ENCODE data around the gene PHIP. TPM values are rescaled to one million over a fixed set of nuclear protein-coding genes. Genes with fewer than 3 reads are reported as not detected.

The PHIP gene
- total RNA-seq, 4 donors from 2014 or later, result 17.1 to 38.5 (median 25.7) TPM

DNA sequence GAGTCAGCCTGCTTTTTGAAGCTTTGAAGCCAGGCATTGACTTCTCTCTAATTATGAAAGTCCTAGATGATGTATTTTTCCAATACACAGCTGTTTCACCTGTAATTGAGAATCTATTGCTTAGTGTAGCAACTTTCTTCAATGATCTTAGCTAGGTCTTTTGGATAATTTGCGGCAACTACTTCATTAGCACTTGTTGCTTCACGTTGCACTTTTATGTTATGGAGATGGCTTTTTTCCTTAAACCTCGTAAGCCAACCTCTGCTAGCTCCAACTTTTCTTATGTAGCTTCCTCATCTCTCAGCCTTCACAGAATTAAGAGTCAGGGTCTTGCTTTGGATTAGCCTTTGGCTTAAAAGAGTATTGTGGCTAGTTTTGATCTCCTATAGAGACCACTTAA is 44.8 kb downstream of the PHIP start:
- no peak for DNase-seq (ENCODE audit: low spot score in 2 of 2)
- Histone ChIP-seq H3K9me3 (no peaks in the 10 kb centered on the region), H3K4me3 (no peak overlapping the region), H3K27me3 (no peaks in the 10 kb centered on the region), H3K27ac (no peak overlapping the region), H3K4me1 (no peaks in the 10 kb centered on the region), H3K36me3 (peaks cover 11% of the 10 kb centered on the region)
- no peak for TF ChIP-seq POLR2A (IDR thresholded peaks at IDR 0.05)
- TF ChIP-seq, protein P1, sequence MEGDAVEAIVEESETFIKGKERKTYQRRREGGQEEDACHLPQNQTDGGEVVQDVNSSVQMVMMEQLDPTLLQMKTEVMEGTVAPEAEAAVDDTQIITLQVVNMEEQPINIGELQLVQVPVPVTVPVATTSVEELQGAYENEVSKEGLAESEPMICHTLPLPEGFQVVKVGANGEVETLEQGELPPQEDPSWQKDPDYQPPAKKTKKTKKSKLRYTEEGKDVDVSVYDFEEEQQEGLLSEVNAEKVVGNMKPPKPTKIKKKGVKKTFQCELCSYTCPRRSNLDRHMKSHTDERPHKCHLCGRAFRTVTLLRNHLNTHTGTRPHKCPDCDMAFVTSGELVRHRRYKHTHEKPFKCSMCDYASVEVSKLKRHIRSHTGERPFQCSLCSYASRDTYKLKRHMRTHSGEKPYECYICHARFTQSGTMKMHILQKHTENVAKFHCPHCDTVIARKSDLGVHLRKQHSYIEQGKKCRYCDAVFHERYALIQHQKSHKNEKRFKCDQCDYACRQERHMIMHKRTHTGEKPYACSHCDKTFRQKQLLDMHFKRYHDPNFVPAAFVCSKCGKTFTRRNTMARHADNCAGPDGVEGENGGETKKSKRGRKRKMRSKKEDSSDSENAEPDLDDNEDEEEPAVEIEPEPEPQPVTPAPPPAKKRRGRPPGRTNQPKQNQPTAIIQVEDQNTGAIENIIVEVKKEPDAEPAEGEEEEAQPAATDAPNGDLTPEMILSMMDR (IDR thresholded peaks at IDR 0.05), result no peak
- TF ChIP-seq POLR2AphosphoS5 (IDR thresholded peaks at IDR 0.05), result no peak
- no peak for TF ChIP-seq EP300 (IDR thresholded peaks at IDR 0.05)
- 86% methylated on average over 3 of the region's 3 CpGs for WGBS

DNA sequence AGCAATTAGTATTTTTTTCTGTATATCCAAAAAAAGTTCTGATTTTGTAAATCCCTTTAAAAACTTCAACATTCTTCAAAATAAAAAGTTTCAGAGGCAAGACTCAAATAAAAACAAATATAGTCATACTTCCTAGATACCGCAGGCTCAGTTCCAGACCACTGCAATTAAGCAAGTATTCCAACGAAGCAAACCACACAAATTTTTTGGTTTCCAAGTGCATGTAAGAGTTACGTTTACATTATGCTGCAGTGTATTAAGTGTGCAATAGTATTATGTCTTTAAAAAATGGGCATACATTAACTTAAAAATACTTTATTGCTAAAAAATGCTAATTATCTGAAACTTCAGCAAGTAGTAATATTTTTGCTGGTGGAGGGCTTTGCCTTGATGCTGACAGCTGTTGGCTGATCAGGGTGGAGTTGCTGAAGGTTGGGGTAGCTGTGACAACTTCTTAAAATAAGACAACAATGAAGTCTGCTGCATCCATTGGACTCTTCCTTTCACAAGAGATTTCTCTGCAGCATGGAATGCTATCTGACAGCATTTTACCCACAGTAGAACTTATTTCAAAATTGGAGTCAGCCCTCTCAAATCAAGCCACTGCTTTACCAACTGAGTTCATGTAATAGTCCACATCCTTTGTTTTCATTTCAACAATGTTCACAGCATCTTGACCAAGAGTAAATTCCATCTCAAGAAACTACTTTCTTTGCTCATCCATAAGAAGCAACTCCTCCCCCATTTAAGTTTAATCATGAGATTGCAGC is 46.0 kb downstream of the PHIP start:
- no peaks in the 10 kb centered on the region for H3K4me1 ChIP-seq
- H3K27ac ChIP-seq, result no peak overlapping the region
- 52% methylated on average over 3 of the region's 3 CpGs for WGBS
- TF ChIP-seq POLR2AphosphoS5 (IDR thresholded peaks at IDR 0.05), result no peak
- TF ChIP-seq, protein P1 (IDR thresholded peaks at IDR 0.05), result no peak
- TF ChIP-seq POLR2A (IDR thresholded peaks at IDR 0.05), result no peak
- no peak for TF ChIP-seq EP300 (IDR thresholded peaks at IDR 0.05)
- peaks cover 9% of the 10 kb centered on the region for H3K36me3 ChIP-seq
- no peak for DNase-seq (ENCODE audit: low spot score in 2 of 2)
- no peaks in the 10 kb centered on the region for H3K9me3 ChIP-seq
- H3K27me3 ChIP-seq, result no peaks in the 10 kb centered on the region
- H3K4me3 ChIP-seq, result no peak overlapping the region

DNA sequence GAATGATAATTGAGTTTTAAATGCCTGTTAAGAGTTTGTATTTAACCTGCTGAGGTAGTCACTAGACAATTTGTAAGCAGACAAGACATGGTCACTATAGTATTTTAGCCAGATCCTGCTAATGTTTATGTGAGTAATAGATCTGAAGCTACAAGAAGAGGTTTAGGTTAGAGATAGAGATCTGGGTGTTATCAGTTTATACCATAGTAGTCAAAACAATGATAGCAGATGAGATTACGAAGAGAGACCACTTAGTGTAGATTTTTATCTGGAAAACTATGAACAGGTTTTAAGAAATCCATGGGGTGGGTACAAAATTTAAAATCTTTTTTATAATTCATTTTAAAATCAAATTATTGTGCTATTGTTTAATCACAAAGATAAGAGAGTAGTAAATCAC is 47.5 kb downstream of the PHIP start:
- DNase-seq (ENCODE audit: low spot score in 2 of 2), result no peak
- Histone ChIP-seq H3K9me3 (no peaks in the 10 kb centered on the region), H3K27ac (no peak overlapping the region), H3K4me1 (no peaks in the 10 kb centered on the region), H3K36me3 (peaks cover 9% of the 10 kb centered on the region), H3K4me3 (no peak overlapping the region), H3K27me3 (no peaks in the 10 kb centered on the region)
- no peak for TF ChIP-seq POLR2AphosphoS5 (IDR thresholded peaks at IDR 0.05)
- no peak for TF ChIP-seq EP300 (IDR thresholded peaks at IDR 0.05)
- 100% methylated on average over 1 of the region's 1 CpG for WGBS

DNA sequence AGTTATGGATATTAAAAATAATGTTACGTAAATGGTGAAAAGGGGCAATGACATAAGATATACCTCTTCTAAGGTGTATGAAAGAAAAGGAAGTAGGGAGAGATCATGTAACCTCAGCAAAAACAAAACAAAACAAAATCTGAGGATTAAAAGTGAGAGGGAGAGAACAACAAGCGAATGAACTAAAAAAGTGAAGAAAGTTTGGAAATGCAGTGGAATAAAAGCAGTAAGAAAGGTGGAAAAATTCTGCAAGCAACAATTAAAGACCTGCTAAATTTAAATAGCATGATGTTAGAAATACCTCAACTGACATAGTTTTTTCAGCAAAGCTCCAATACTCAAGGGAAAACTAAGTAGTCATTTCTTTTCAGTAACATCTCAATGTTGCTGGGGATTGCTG is 48.0 kb downstream of the PHIP start:
- TF ChIP-seq EP300 (IDR thresholded peaks at IDR 0.05), result no peak
- TF ChIP-seq, protein P1 (IDR thresholded peaks at IDR 0.05), result no peak
- TF ChIP-seq POLR2AphosphoS5 (IDR thresholded peaks at IDR 0.05), result no peak
- no peak for TF ChIP-seq POLR2A (IDR thresholded peaks at IDR 0.05)
- WGBS, result 98% methylated on average over 2 of the region's 2 CpGs

DNA sequence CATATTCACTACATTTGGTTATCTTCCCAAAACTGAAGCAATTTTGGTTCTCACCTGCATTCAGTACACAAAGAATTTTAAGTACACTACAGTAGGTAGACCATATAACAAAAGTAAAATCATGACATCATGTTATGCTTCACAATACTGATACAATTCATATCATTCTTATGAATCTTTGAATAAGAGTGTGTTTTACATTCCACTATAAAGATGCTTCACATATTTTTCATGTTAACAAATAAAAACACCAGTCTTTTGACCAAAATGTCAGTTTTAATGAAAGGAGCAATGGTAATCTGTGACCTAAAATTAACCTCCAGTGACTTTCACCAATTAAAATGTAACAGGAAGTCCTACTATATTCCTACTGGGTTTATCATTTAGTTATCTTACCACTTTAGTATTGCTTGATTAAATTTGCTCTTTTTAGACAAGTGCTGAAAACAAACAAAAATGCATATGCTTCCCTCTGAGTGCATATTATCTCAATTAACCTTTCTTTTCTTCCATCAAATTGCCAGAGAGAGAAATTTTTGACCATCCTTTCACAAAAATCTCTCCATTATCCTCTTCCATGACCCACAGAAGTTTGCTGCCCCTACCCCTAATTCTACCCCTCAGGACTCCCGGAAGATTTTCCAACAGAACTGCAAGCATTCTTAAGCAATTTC is 49.3 kb downstream of the PHIP start:
- WGBS, result 98% methylated on average over 1 of the region's 1 CpG
- no peaks in the 10 kb centered on the region for H3K4me1 ChIP-seq
- TF ChIP-seq POLR2A (IDR thresholded peaks at IDR 0.05) (no peak), POLR2AphosphoS5 (IDR thresholded peaks at IDR 0.05) (no peak), EP300 (IDR thresholded peaks at IDR 0.05) (no peak)
- TF ChIP-seq, protein P1 (IDR thresholded peaks at IDR 0.05), result no peak
- no peaks in the 10 kb centered on the region for H3K9me3 ChIP-seq
- no peak for DNase-seq (ENCODE audit: low spot score in 2 of 2)
- no peak overlapping the region for H3K27ac ChIP-seq
- H3K36me3 ChIP-seq, result peaks cover 13% of the 10 kb centered on the region
- H3K4me3 ChIP-seq, result no peak overlapping the region
- H3K27me3 ChIP-seq, result no peaks in the 10 kb centered on the region

More for the DNA sequence above, 48.0 kb downstream of the PHIP start:
- no peak overlapping the region for H3K27ac ChIP-seq
- no peaks in the 10 kb centered on the region for H3K9me3 ChIP-seq
- no peak overlapping the region for H3K4me3 ChIP-seq
- no peaks in the 10 kb centered on the region for H3K4me1 ChIP-seq
- no peaks in the 10 kb centered on the region for H3K27me3 ChIP-seq
- DNase-seq (ENCODE audit: low spot score in 2 of 2), result no peak
- peaks cover 9% of the 10 kb centered on the region for H3K36me3 ChIP-seq

Measured in suprapubic skin (tissue), 4 donors.